Measurements from ENCODE around the gene VHLL. TPM values are rescaled to one million over a fixed set of nuclear protein-coding genes. Genes with fewer than 3 reads are reported as not detected.

The VHLL gene
- total and polyA plus RNA-seq, 2 of the 13 experiments (the other 11 are each of a cell fraction or from before 2014, with no cell fraction given) = 0.24 TPM; not detected in 1

- no peak for TF ChIP-seq CERS6 (CRISPR knock-in tag; IDR thresholded peaks at IDR 0.05)
- no peak for TF ChIP-seq NR2F6 (IDR thresholded peaks at IDR 0.05)
- TF ChIP-seq NR2F6 (CRISPR knock-in tag; IDR thresholded peaks at IDR 0.05) = no peak
- TF ChIP-seq, protein P1, sequence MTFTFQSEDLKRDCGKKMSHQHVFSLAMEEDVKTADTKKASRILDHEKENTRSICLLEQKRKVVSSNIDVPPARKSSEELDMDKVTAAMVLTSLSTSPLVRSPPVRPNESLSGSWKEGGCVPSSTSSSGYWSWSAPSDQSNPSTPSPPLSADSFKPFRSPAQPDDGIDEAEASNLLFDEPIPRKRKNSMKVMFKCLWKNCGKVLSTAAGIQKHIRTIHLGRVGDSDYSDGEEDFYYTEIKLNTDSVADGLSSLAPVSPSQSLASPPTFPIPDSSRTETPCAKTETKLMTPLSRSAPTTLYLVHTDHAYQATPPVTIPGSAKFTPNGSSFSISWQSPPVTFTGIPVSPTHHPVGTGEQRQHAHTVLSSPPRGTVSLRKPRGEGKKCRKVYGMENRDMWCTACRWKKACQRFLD (CRISPR knock-in tag; IDR thresholded peaks at IDR 0.05; ENCODE audit: borderline replicate concordance) = no peak
- TF ChIP-seq HNRNPK (IDR thresholded peaks at IDR 0.05; ENCODE audit: low read depth, low read length, poor library complexity, severe bottlenecking) = no peak
- no peak for TF ChIP-seq NFRKB (IDR thresholded peaks at IDR 0.05)
- peak; percentile 49 for TF ChIP-seq AGO2 (optimal IDR thresholded peaks at IDR 0.05; ENCODE audit: low read depth, low read length)
- TF ChIP-seq HNRNPLL (IDR thresholded peaks at IDR 0.05; ENCODE audit: low read depth, low read length, poor library complexity, severe bottlenecking) = no peak
- no peak for TF ChIP-seq MEF2D (CRISPR knock-in tag; IDR thresholded peaks at IDR 0.05)
- no peak for TF ChIP-seq ZNF724P (CRISPR knock-in tag; IDR thresholded peaks at IDR 0.05; ENCODE audit: borderline replicate concordance)
- TF ChIP-seq ZNF121 (CRISPR knock-in tag; IDR thresholded peaks at IDR 0.05) = no peak
- no peak for TF ChIP-seq ZNF740 (CRISPR knock-in tag; IDR thresholded peaks at IDR 0.05)
- peak; percentile 6; the same call in 1 of the 2 replicates for TF ChIP-seq FOSL2 (CRISPR knock-in tag; IDR thresholded peaks at IDR 0.05)
- TF ChIP-seq ZMAT3 (CRISPR knock-in tag; conservative IDR thresholded peaks at IDR 0.05) = no peak
- TF ChIP-seq MAZ (IDR thresholded peaks at IDR 0.05; ENCODE audit: borderline replicate concordance, low read depth, low read length) = 0 out of 2 replicates have a peak, but pooled peaks have one; percentile 1
- TF ChIP-seq MAZ (CRISPR knock-in tag; IDR thresholded peaks at IDR 0.05; ENCODE audit: low read depth) = no peak
- TF ChIP-seq, protein P2, sequence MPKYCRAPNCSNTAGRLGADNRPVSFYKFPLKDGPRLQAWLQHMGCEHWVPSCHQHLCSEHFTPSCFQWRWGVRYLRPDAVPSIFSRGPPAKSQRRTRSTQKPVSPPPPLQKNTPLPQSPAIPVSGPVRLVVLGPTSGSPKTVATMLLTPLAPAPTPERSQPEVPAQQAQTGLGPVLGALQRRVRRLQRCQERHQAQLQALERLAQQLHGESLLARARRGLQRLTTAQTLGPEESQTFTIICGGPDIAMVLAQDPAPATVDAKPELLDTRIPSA (CRISPR knock-in tag; IDR thresholded peaks at IDR 0.05; ENCODE audit: borderline replicate concordance) = peak; percentile 62; the same call in 1 of the 2 replicates
- no peak for TF ChIP-seq ELF4 (CRISPR knock-in tag; IDR thresholded peaks at IDR 0.05; ENCODE audit: borderline replicate concordance)
- TF ChIP-seq ZNF737 (CRISPR knock-in tag; IDR thresholded peaks at IDR 0.05; ENCODE audit: borderline replicate concordance) = no peak
- TF ChIP-seq ZHX2 (IDR thresholded peaks at IDR 0.05; ENCODE audit: low read depth) = 0 out of 2 replicates have a peak, but pooled peaks have one; percentile 31
- TF ChIP-seq ZHX2 (CRISPR knock-in tag; IDR thresholded peaks at IDR 0.05; ENCODE audit: borderline replicate concordance) = no peak
- no peak for TF ChIP-seq TBX3 (IDR thresholded peaks at IDR 0.05; ENCODE audit: borderline replicate concordance)
Measured at GRCh38 chr1:156337888-156338179, 38.7 kb upstream of the VHLL start (continued).
